H1 (cell line): Measurements from ENCODE around the gene DISC1. TPM values are rescaled to one million over a fixed set of nuclear protein-coding genes. Genes with fewer than 3 reads are reported as not detected.

Experiments used
- CTCF ChIA-PET: fragments of 300-600 bp; sonication (Branson Sonifier 250); formaldehyde crosslinking; loops from one replicate; lab custom pipeline; 2021; ENCODE audit not compliant: partially characterized antibody; lab: Charles Lee
- POLR2A ChIA-PET: fragments of 300-600 bp; sonication (Branson Sonifier 250); formaldehyde crosslinking; loops from one replicate; lab custom pipeline; 2021; ENCODE audit warnings: inconsistent platforms; ENCODE audit not compliant: partially characterized antibody; lab: Charles Lee
- DNase-seq, 2 experiments: peaks; one replicate each; pipeline versions ENCODE4 v3.0.0 to v3.0.0-alpha.2; 2010 to 2022; ENCODE audit warnings: low spot score in 2 of 2, low read depth in 1 of 2, mixed read lengths in 1 of 2
- FAIRE-seq: peaks from 2 replicates; lab custom pipeline; 2011; peaks lifted over from hg19 to GRCh38; lab: Jason Lieb, UNC
- H2AFZ ChIP-seq: 2 replicates; pipeline ENCODE4 v1.8.1; 2012; ENCODE audit warnings: low read length, inconsistent platforms
- H2AK5ac ChIP-seq: 2 replicates; pipeline ENCODE4 v1.6.1; 2013; ENCODE audit warnings: low read depth, low read length
- H2BK120ac ChIP-seq: replicated peaks from 2 replicates; pipeline ENCODE3; 2013; ENCODE audit warnings: low read depth, low read length, inconsistent platforms
- H2BK12ac ChIP-seq: 2 replicates; pipeline ENCODE4 v1.6.1; 2013; ENCODE audit warnings: low read depth, low read length
- H2BK15ac ChIP-seq: 2 replicates; pipeline ENCODE4 v1.6.1; 2013; ENCODE audit warnings: low read length
- H2BK20ac ChIP-seq: 2 replicates; pipeline ENCODE4 v1.6.1; 2013; ENCODE audit warnings: low read length
- H2BK5ac ChIP-seq: 2 replicates; pipeline ENCODE4 v1.6.1; 2013; ENCODE audit warnings: low read depth, low read length
- H3K14ac ChIP-seq: 2 replicates; pipeline ENCODE4 v1.6.1; 2013; ENCODE audit warnings: inconsistent platforms; ENCODE audit not compliant: insufficient read length
- H3K18ac ChIP-seq: 2 replicates; pipeline ENCODE4 v1.6.1; 2013; ENCODE audit warnings: low read length; ENCODE audit errors: extremely low read depth
- H3K23ac ChIP-seq: 2 replicates; pipeline ENCODE4 v1.6.1; 2013; ENCODE audit warnings: inconsistent platforms; ENCODE audit not compliant: insufficient read length
- H3K23me2 ChIP-seq: 2 replicates; pipeline ENCODE4 v1.6.1; 2013; ENCODE audit warnings: low read depth, low read length
- H3K27ac ChIP-seq: 2 replicates; pipeline ENCODE4 v1.6.1; 2011; ENCODE audit warnings: low read depth, low read length, inconsistent platforms
- H3K27me3 ChIP-seq, 4 experiments: replicated peaks in 1 of 4; 1 replicate in 1 of 4; 2 replicates in 3 of 4; pipeline versions ENCODE4 v1.6.1 to v1.8.1; 2011 to 2013; ENCODE audit warnings: low read length in 3 of 4, mild to moderate bottlenecking in 3 of 4, inconsistent platforms in 2 of 4, mixed read lengths in 2 of 4, moderate library complexity in 1 of 4; ENCODE audit not compliant: control insufficient read depth in 3 of 4, insufficient read depth in 3 of 4; ENCODE audit errors: extremely low read depth in 1 of 4
- H3K36me3 ChIP-seq, 4 experiments: 2 replicates each; pipeline versions ENCODE4 v1.6.1 to v1.8.1; 2011 to 2013; ENCODE audit warnings: mild to moderate bottlenecking in 4 of 4, low read length in 3 of 4, moderate library complexity in 2 of 4, control low read depth in 1 of 4, inconsistent platforms in 1 of 4; ENCODE audit not compliant: insufficient read depth in 4 of 4, control insufficient read depth in 2 of 4
- H3K4ac ChIP-seq: replicated peaks from 2 replicates; pipeline ENCODE3; 2013; ENCODE audit warnings: low read length, low read depth, mixed read lengths, inconsistent platforms; ENCODE audit not compliant: insufficient read length
- H3K4me1 ChIP-seq, 4 experiments: replicated peaks in 1 of 4; 1 replicate in 1 of 4; 2 replicates in 3 of 4; pipeline versions ENCODE4 v1.6.1 to v1.8.1; 2011 to 2013; ENCODE audit warnings: low read length in 3 of 4, inconsistent platforms in 2 of 4, mixed read lengths in 1 of 4; ENCODE audit not compliant: insufficient read depth in 4 of 4, control insufficient read depth in 3 of 4
- H3K4me2 ChIP-seq, 2 experiments: 2 replicates each; pipeline versions ENCODE4 v1.6.1 to v1.8.1; 2011 to 2013; ENCODE audit warnings: low read depth in 2 of 2, low read length in 2 of 2, control low read depth in 1 of 2, inconsistent platforms in 1 of 2, mild to moderate bottlenecking in 1 of 2; ENCODE audit not compliant: insufficient read depth in 1 of 2
- H3K4me3 ChIP-seq, 4 experiments: fragments of 200-600, 300-600 bp in 1 of 4; sonication (generic), shearing (Covaris generic), sonication (Bioruptor Twin) in 1 of 4; 2 replicates each; pipeline versions ENCODE4 v1.5.1 to v1.8.1; 2011 to 2016; ENCODE audit warnings: low read length in 4 of 4, low read depth in 3 of 4, control low read depth in 2 of 4, inconsistent platforms in 2 of 4, mild to moderate bottlenecking in 2 of 4, mixed read lengths in 1 of 4, moderate library complexity in 1 of 4; ENCODE audit not compliant: insufficient read depth in 2 of 4; ENCODE audit errors: extremely low read depth in 1 of 4
- H3K56ac ChIP-seq: replicated peaks from 2 replicates; pipeline ENCODE3; 2013; ENCODE audit warnings: low read depth, mild to moderate bottlenecking, mixed read lengths, low read length, inconsistent platforms; ENCODE audit not compliant: insufficient read length
- H3K79me1 ChIP-seq: 2 replicates; pipeline ENCODE4 v1.6.1; 2013; ENCODE audit warnings: low read depth, low read length, control low read depth
- H3K79me2 ChIP-seq, 2 experiments: 2 replicates each; pipeline versions ENCODE4 v1.6.1 to v1.8.1; 2012 to 2013; ENCODE audit warnings: low read length in 2 of 2, mild to moderate bottlenecking in 2 of 2, inconsistent platforms in 1 of 2; ENCODE audit not compliant: insufficient read depth in 2 of 2, control insufficient read depth in 1 of 2
- H3K9ac ChIP-seq, 4 experiments: replicated peaks in 1 of 4; 1 replicate in 1 of 4; 2 replicates in 3 of 4; pipeline versions ENCODE4 v1.6.1 to v1.8.1; 2011 to 2013; ENCODE audit warnings: low read depth in 3 of 4, low read length in 3 of 4, control low read depth in 2 of 4, mild to moderate bottlenecking in 2 of 4, moderate library complexity in 2 of 4, inconsistent platforms in 1 of 4; ENCODE audit errors: extremely low read depth in 1 of 4
- H3K9me3 ChIP-seq, 2 experiments: 2 replicates each; pipeline versions ENCODE4 v1.6.1 to v1.8.1; 2012 to 2013; ENCODE audit warnings: mild to moderate bottlenecking in 2 of 2, moderate library complexity in 2 of 2, control low read depth in 1 of 2, inconsistent platforms in 1 of 2, low read depth in 1 of 2, low read length in 1 of 2, mixed read lengths in 1 of 2; ENCODE audit not compliant: insufficient read depth in 2 of 2
- H4K20me1 ChIP-seq, 2 experiments: replicated peaks in 1 of 2; 2 replicates each; pipeline versions ENCODE3 to v1.8.1; 2011 to 2013; ENCODE audit warnings: inconsistent platforms in 2 of 2, low read length in 2 of 2, mild to moderate bottlenecking in 1 of 2; ENCODE audit not compliant: insufficient read depth in 2 of 2, control insufficient read depth in 1 of 2
- H4K5ac ChIP-seq: 2 replicates; pipeline ENCODE4 v1.6.1; 2013; ENCODE audit warnings: low read length, low read depth, mixed read lengths, inconsistent platforms; ENCODE audit not compliant: insufficient read length
- H4K8ac ChIP-seq: 2 replicates; pipeline ENCODE4 v1.8.0; 2013; ENCODE audit warnings: mild to moderate bottlenecking, moderate library complexity, low read length, inconsistent platforms; ENCODE audit not compliant: insufficient read depth; ENCODE audit errors: extremely low read depth
- H4K91ac ChIP-seq: replicated peaks from 2 replicates; pipeline ENCODE3; 2013; ENCODE audit warnings: low read length, mixed read lengths, inconsistent platforms; ENCODE audit not compliant: insufficient read length
- RFX5 ChIP-seq: IDR thresholded peaks from 2 replicates; pipeline ENCODE4 v1.6.1; 2011; ENCODE audit warnings: low read depth, low read length, improper control_type of control experiment, borderline replicate concordance
- SIX5 ChIP-seq: IDR thresholded peaks from 2 replicates; pipeline ENCODE4 v1.6.1; 2011; ENCODE audit warnings: mild to moderate bottlenecking, low read depth, low read length
- WGBS, 2 experiments: shearing (Covaris generic) in 1 of 2; methylation state at CpG; one replicate each; pipeline versions ENCODE4 v1.1.6 to v1.1.7; 2013 to 2015; ENCODE audit warnings: low lambda C conversion rate in 2 of 2, mixed read lengths in 2 of 2, inconsistent platforms in 1 of 2, low coverage in 1 of 2, missing lambda C conversion rate in 1 of 2; ENCODE audit not compliant: insufficient replicate concordance in 2 of 2, insufficient coverage in 1 of 2, insufficient read length in 1 of 2; ENCODE audit errors: extremely low coverage in 1 of 2, missing lambda C conversion rate in 1 of 2; 5-methylcytosine and 5-hydroxymethylcytosine counted together
- polyA plus RNA-seq, 7 experiments: library from polyadenylated mRNA; depleted of rRNA in 3 of 7; stranded (reverse) in 5 of 7; unstranded in 2 of 7; fragments of >200 nt in 5 of 7; fragments of 200-250 nt in 2 of 7; gene quantifications; 1 replicate in 5 of 7; 2 replicates in 1 of 7; 4 replicates in 1 of 7; pipeline versions ENCODE4 v1.2.1 to v1.2.3, GENCODE V29; 2011 to 2013; ENCODE audit warnings: missing spikeins in 2 of 7, mixed read lengths in 2 of 7
- total RNA-seq: library from RNA; stranded (reverse); fragmentation: NEBNext Ultra II Directional; extraction: Animal tissue kit (Norgen Biotek cat#: 25700); gene quantifications from 2 replicates; pipeline ENCODE4 v1.2.1, GENCODE V29; 2021

The DISC1 gene
- total and polyA plus RNA-seq, 2 of the 8 experiments (the other 6 are each of a cell fraction or from before 2014, with no cell fraction given) = 1.1 to 3.5 TPM

GRCh38 chr1:231829332-231829731 lies 202.7 kb downstream of the DISC1 start:
- no peaks in the 10 kb centered on the region for H3K4me1 ChIP-seq
- no peak overlapping the region for H3K4ac ChIP-seq
- H3K27me3 ChIP-seq = no peaks in the 10 kb centered on the region
- H2BK12ac ChIP-seq = no peak overlapping the region
- no peak overlapping the region for H4K91ac ChIP-seq
- no peaks in the 10 kb centered on the region for H4K20me1 ChIP-seq
- no peak overlapping the region for H3K9ac ChIP-seq
- no peak overlapping the region for H2BK15ac ChIP-seq
- no peak for TF ChIP-seq SIX5
- TF ChIP-seq RFX5 = no peak
- TF ChIP-seq, all 59 proteins: peak for 0
- no peak overlapping the region for H3K56ac ChIP-seq
- whole genome bisulfite sequencing, 2 experiments = 83% methylated on average over 9 of the region's 9 CpGs; no CpG with 5 or more reads in 1 of the 2 experiments
- H4K8ac ChIP-seq = no peak overlapping the region
- CTCF ChIA-PET = interaction anchor here (0.6 to 1.5 kb wide), 2 partner anchors 15 to 72 kb away, joined by 3 read pairs; no protein-coding TSS in a partner anchor
- H4K5ac ChIP-seq = no peak overlapping the region
- FAIRE-seq = no peak
- no peak overlapping the region for H3K4me2 ChIP-seq
- POLR2A ChIA-PET = no interaction called here
- H2AK5ac ChIP-seq = no peak overlapping the region
- no peaks in the 10 kb centered on the region for H3K79me2 ChIP-seq
- no peaks in the 10 kb centered on the region for H3K79me1 ChIP-seq
- H3K23me2 ChIP-seq = no peaks in the 10 kb centered on the region; the same call in 1 of the 2 replicates
- H2AFZ ChIP-seq = no peak overlapping the region
- no peak overlapping the region for H3K18ac ChIP-seq
- DNase-seq = no peak
- no peak overlapping the region for H3K4me3 ChIP-seq
- no peaks in the 10 kb centered on the region for H3K36me3 ChIP-seq
- H2BK5ac ChIP-seq = no peak overlapping the region
- no peaks in the 10 kb centered on the region for H3K9me3 ChIP-seq
- no peak overlapping the region for H3K14ac ChIP-seq
- H2BK20ac ChIP-seq = no peak overlapping the region
- H3K27ac ChIP-seq = no peak overlapping the region
- no peak overlapping the region for H3K23ac ChIP-seq
- no peak overlapping the region for H2BK120ac ChIP-seq
